GM12873 (cell line): Measurements from ENCODE around the gene MEDAG.

Experiments used
- TF ChIP-seq, protein P1 (sequence below): IDR thresholded peaks from 2 replicates; pipeline ENCODE4 v1.5.1; 2012; ENCODE audit warnings: low read depth, mild to moderate bottlenecking, moderate library complexity, low read length, control low read depth; ENCODE audit not compliant: insufficient read depth; ENCODE audit errors: missing control alignments

Gene MEDAG

DNA sequence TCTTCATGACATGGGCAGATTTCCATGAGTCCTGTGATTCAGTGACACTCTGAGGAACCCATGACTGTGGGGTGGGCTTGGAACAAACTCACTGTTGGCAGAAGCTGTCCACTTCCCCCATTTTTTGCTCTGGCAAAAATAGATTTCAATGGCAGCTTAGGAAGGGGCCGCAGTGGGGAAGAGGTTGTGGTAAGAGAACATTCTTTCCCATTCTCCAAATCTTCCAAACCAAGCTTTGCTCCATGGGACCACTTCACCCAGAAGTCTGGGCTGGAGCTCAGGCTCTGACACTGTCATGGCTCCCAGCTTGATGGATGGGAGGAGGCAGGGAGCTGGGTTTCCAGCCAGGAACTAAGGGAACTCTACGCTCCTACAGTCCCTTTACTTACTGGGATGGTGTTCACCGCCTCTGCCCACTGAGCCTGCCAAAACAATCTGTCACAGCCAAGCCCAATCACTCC, 24.9 kb upstream of the MEDAG start:
- TF ChIP-seq, protein P1, sequence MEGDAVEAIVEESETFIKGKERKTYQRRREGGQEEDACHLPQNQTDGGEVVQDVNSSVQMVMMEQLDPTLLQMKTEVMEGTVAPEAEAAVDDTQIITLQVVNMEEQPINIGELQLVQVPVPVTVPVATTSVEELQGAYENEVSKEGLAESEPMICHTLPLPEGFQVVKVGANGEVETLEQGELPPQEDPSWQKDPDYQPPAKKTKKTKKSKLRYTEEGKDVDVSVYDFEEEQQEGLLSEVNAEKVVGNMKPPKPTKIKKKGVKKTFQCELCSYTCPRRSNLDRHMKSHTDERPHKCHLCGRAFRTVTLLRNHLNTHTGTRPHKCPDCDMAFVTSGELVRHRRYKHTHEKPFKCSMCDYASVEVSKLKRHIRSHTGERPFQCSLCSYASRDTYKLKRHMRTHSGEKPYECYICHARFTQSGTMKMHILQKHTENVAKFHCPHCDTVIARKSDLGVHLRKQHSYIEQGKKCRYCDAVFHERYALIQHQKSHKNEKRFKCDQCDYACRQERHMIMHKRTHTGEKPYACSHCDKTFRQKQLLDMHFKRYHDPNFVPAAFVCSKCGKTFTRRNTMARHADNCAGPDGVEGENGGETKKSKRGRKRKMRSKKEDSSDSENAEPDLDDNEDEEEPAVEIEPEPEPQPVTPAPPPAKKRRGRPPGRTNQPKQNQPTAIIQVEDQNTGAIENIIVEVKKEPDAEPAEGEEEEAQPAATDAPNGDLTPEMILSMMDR, result no peak

DNA sequence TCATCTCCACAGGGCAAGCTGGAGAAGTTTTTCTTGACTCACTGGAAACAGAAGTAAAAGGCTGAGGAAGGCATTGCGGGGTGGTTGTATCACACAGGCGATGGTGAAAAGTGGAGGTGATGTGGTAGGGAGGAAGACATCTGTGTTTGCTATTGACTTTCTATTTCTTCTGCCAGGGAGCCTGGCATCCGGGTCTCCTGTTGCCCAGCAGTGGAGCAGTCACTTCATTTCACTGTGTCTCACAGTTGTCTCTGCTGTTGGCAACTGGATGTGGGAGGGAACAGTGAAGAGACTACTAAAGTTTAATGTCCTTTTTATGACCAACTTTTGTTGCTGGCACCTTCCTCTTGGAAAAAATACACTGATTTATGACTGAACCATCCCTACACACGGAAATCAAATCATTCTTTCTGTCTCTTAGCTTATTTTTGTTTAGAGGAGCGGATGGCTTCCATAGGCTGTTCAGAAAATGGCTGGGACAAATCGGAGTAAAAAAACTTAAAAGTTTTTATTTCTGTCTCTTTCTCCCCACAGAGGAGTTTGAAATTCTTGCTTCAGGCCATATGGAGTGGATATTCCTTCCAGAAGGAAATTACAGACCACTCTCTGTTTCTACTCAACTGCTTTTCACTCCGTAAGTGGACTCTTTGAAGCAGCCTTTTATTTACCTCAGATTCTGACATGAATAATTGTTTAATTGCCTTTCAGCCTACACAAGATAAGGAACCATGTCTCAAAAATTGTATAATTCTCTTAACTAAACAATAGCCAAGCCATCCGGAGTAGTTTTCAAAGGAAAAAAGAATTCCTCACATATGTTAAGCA, 23.8 kb upstream of the MEDAG start:
- TF ChIP-seq, protein P1, result no peak

DNA sequence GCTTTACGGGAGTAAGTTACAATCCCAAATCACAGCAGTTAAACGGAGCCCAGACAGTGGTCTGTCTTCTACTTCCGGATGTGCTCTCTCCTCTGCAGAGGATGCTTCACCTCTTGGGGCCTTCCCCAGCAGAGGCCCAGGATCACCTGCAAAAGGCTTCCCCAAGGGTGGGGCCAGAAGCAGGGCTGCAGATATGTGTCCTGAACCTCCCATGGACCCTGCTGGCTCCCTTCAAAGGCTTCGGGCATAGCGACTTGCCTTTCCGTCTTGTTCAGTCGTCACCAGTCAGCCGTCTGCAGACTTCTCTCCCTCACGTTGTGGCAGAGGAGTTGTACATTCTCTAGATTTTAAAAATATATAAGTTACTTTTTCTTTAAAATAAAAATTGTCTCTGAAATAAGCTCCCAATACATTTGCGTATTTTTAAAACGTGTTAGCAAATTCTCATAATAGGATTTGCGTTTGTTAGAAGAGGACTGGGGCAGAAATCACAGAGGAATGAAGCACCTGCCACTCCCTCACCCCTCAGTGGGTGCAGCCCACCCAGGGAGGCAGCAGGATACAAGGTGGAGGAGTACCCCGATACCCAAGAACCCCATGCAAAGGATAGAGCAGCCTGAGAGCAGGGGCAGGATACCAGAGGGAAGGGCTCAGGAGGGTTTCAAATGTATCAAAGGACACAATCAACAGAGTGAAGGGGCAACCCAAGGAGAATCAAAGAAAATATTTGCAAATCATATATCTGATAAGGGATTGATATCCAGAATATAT, 22.9 kb upstream of the MEDAG start:
- TF ChIP-seq, protein P1, result no peak

DNA sequence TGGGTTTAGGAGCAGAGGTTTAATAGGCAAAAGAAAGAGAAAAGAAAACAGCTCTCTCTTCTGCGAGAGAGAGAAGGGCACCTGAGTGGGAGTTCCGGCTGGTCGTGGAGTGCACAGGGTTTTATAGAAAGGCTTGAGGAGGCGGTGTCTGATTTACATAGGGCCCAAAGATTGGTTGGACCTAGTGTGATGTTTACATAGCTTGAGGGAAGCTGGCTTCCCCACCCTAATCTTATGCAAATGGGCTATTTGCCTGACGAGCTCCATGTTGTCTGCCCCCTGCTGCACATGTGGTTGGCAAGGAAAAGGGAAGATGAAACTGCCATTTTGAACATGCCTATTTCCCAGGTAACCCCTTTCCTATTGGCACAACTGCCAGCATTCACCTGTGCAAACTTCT, 21.5 kb upstream of the MEDAG start:
- TF ChIP-seq, protein P1, result no peak

DNA sequence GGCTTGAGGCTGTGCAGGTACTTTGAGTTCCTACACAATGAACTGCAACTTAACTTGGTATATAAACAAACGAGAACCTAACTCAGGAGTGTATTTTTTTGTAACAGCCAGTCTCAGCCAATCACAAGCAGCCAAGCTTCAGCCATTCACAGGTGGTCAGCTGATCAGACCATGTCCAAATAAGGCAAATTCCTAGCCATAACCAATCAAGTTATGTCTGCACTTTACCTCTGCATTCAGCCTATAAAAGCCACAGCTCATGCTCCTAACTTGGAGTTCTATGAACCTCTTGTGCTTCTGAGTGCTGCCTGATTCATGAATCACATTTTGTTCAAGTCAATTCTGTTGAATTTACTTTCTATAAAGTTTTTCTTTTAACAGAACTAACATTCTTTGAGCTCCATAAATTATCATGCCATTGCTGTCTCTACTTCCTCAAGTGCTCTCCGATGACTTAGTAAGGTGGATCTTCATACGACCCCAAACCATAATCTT, 16.8 kb upstream of the MEDAG start:
- TF ChIP-seq, protein P1, result no peak

DNA sequence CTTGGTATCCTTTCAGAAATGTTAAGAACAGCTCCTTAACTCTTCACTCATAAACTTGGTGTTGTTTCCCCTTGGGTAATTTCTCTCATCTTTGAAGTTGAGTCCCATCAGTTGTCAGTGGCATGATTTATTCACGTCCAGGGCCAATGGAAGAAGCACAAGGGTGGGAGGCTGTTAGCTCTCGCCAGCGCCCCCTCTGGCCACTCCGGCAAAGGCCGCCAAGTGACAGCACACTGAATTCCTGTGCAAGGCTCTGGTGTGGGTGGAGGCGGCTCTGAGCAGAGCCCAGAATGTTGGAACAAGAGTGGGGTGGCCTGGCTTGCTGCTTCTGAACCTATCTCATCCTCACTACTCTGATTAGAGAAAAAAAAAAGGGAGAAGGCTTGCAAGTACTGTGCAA, 13.1 kb upstream of the MEDAG start:
- TF ChIP-seq, protein P1, result peak; percentile 55

DNA sequence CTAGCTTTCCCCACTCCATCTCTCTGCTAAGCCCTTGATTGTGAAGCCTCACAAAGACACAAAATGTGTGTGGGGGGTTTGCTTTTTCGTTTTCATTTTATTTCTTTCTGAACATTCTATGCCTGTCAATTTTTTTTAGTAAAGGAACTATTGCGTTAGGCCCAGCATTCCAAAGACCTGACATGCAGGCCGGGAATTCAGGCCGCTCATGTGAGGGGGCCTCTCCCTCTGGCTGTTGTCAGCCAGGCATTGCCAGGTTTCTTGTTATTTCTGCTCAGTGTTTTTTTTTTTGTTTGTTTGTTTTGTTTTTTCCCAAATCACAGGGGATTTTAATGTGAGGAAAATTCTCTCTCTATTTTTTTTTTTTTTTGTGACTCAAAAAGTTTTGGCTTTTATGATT, 10.3 kb upstream of the MEDAG start:
- TF ChIP-seq, protein P1, result no peak
